ENCODE data around the gene MLH3. TPM values are rescaled to one million over a fixed set of nuclear protein-coding genes. Genes with fewer than 3 reads are reported as not detected.

The MLH3 gene
- total and polyA plus RNA-seq, 2 of the 13 experiments (the other 11 are each of a cell fraction or from before 2014, with no cell fraction given), result 14.4 to 24.8 TPM

DNA sequence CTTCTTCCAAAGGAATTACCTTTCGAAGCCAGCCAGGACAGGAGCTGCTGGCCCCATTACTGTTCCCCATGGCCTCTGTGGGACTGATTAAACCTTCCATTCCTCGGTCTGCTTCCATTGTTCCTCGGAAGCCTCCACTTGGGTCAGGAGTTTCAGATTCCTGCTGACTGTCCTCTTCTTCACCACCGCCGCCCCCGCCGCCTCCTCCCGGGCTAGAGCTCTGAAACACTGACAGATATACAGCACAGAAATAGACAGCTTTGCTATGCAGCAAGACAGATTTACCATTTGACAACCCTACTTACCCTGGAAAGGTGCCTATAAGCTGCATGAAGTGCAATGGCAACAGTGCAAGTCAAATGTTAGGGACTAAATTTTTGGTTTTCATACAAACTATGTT lies 40.0 kb upstream of the MLH3 start:
- H3K4me3 ChIP-seq (replicated peaks in 1 of 3; ENCODE audit: insufficient read depth in 1 of 3, low read depth in 2 of 3, low read length in 3 of 3), result no peak overlapping the region
- ATAC-seq (no peak), FAIRE-seq (no peak), DNase-seq (ENCODE audit: low spot score) (no peak)
- WGBS (ENCODE audit: low lambda C conversion rate), result 97% methylated on average over 8 of the region's 8 CpGs
- ChIA-PET CTCF (ENCODE audit: low intra/inter-chr PET ratio, low total read pairs) (no interaction called here), POLR2A (no interaction called here)
- no peaks in the 10 kb centered on the region for H3K4me1 ChIP-seq (ENCODE audit: insufficient read depth, low read length)
- no peaks in the 10 kb centered on the region for H3K79me2 ChIP-seq (ENCODE audit: insufficient read depth, low read length)
- no peaks in the 10 kb centered on the region for H3K9me3 ChIP-seq (ENCODE audit: low read length)
- H3K9ac ChIP-seq (ENCODE audit: insufficient read depth, low read depth, low read length), result no peak overlapping the region
- no peaks in the 10 kb centered on the region for H3K27me3 ChIP-seq (ENCODE audit: control insufficient read depth in 1 of 2, insufficient read depth in 2 of 2, low read length in 2 of 2)
- no peak overlapping the region for H3K27ac ChIP-seq (ENCODE audit: extremely low read length, insufficient read depth, low read length)
- no peaks in the 10 kb centered on the region for H4K20me1 ChIP-seq (ENCODE audit: insufficient read depth, low read length)
- no peak overlapping the region for H2AFZ ChIP-seq (ENCODE audit: low read length)
- intact Hi-C loops (cut with micrococcal nuclease; ENCODE audit: unreplicated experiment) (no loop called here), in situ Hi-C loops (cut with HindIII; ENCODE audit: extremely low pct_ligation_motif_present, low pct_unique_long_range_greater_than_20kb) (loop anchor here (5.0 kb wide), 1 partner anchor 179 kb away; no protein-coding TSS in a partner anchor)
- peaks cover 6 to 48% of the 10 kb centered on the region in 2 experiments for H3K36me3 ChIP-seq (replicated peaks in 1 of 2; ENCODE audit: control insufficient read depth in 1 of 2, insufficient read depth in 2 of 2, low read length in 2 of 2)
- no peak overlapping the region for H3K4me2 ChIP-seq (ENCODE audit: low read depth, low read length)
- BruUV-seq (replicated peaks), result no TSS peak
- TF ChIP-seq FOXK2 (IDR thresholded peaks at IDR 0.05) (no peak), ARHGAP35 (CRISPR knock-in tag; IDR thresholded peaks at IDR 0.05; ENCODE audit: borderline replicate concordance) (no peak), NFIC (IDR thresholded peaks at IDR 0.05; ENCODE audit: low read length) (no peak), ZBTB8A (CRISPR knock-in tag; IDR thresholded peaks at IDR 0.05; ENCODE audit: borderline replicate concordance, low read depth) (no peak), EZH2 (conservative IDR thresholded peaks at IDR 0.05; ENCODE audit: low read depth, low read length) (no peak), EP300 (IDR thresholded peaks at IDR 0.05; ENCODE audit: low read depth in 2 of 2, low read length in 2 of 2) (no peak), EP300 (CRISPR knock-in tag; IDR thresholded peaks at IDR 0.05; ENCODE audit: borderline replicate concordance) (no peak), HOXA3 (CRISPR knock-in tag; IDR thresholded peaks at IDR 0.05) (no peak), ZNF749 (CRISPR knock-in tag; IDR thresholded peaks at IDR 0.05; ENCODE audit: borderline replicate concordance) (no peak), ZNF556 (CRISPR knock-in tag; IDR thresholded peaks at IDR 0.05; ENCODE audit: borderline replicate concordance) (no peak), ZNF232 (CRISPR knock-in tag; IDR thresholded peaks at IDR 0.05; ENCODE audit: borderline replicate concordance) (no peak), SMAD3 (CRISPR knock-in tag; IDR thresholded peaks at IDR 0.05) (no peak)
- TF ChIP-seq, protein P1, sequence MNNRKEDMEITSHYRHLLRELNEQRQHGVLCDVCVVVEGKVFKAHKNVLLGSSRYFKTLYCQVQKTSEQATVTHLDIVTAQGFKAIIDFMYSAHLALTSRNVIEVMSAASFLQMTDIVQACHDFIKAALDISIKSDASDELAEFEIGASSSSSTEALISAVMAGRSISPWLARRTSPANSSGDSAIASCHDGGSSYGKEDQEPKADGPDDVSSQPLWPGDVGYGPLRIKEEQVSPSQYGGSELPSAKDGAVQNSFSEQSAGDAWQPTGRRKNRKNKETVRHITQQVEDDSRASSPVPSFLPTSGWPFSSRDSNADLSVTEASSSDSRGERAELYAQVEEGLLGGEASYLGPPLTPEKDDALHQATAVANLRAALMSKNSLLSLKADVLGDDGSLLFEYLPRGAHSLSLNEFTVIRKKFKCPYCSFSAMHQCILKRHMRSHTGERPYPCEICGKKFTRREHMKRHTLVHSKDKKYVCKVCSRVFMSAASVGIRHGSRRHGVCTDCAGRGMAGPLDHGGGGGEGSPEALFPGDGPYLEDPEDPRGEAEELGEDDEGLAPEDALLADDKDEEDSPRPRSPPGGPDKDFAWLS (CRISPR knock-in tag; IDR thresholded peaks at IDR 0.05; ENCODE audit: borderline replicate concordance), result no peak
- TF ChIP-seq, protein P2, sequence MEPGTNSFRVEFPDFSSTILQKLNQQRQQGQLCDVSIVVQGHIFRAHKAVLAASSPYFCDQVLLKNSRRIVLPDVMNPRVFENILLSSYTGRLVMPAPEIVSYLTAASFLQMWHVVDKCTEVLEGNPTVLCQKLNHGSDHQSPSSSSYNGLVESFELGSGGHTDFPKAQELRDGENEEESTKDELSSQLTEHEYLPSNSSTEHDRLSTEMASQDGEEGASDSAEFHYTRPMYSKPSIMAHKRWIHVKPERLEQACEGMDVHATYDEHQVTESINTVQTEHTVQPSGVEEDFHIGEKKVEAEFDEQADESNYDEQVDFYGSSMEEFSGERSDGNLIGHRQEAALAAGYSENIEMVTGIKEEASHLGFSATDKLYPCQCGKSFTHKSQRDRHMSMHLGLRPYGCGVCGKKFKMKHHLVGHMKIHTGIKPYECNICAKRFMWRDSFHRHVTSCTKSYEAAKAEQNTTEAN (CRISPR knock-in tag; conservative IDR thresholded peaks at IDR 0.05), result no peak
- TF ChIP-seq, protein P3, sequence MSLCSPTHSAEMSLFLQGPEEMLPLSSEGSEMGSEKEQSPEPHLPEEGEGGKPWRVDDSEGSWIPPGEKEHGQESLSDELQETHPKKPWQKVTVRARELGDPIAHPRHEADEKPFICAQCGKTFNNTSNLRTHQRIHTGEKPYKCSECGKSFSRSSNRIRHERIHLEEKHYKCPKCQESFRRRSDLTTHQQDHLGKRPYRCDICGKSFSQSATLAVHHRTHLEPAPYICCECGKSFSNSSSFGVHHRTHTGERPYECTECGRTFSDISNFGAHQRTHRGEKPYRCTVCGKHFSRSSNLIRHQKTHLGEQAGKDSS (CRISPR knock-in tag; IDR thresholded peaks at IDR 0.05; ENCODE audit: borderline replicate concordance, low read depth), result no peak
- TF ChIP-seq, protein P4, sequence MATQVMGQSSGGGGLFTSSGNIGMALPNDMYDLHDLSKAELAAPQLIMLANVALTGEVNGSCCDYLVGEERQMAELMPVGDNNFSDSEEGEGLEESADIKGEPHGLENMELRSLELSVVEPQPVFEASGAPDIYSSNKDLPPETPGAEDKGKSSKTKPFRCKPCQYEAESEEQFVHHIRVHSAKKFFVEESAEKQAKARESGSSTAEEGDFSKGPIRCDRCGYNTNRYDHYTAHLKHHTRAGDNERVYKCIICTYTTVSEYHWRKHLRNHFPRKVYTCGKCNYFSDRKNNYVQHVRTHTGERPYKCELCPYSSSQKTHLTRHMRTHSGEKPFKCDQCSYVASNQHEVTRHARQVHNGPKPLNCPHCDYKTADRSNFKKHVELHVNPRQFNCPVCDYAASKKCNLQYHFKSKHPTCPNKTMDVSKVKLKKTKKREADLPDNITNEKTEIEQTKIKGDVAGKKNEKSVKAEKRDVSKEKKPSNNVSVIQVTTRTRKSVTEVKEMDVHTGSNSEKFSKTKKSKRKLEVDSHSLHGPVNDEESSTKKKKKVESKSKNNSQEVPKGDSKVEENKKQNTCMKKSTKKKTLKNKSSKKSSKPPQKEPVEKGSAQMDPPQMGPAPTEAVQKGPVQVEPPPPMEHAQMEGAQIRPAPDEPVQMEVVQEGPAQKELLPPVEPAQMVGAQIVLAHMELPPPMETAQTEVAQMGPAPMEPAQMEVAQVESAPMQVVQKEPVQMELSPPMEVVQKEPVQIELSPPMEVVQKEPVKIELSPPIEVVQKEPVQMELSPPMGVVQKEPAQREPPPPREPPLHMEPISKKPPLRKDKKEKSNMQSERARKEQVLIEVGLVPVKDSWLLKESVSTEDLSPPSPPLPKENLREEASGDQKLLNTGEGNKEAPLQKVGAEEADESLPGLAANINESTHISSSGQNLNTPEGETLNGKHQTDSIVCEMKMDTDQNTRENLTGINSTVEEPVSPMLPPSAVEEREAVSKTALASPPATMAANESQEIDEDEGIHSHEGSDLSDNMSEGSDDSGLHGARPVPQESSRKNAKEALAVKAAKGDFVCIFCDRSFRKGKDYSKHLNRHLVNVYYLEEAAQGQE (IDR thresholded peaks at IDR 0.05; ENCODE audit: borderline replicate concordance in 1 of 2, low read depth in 1 of 2, low read length in 2 of 2), result no peak

Data from HepG2 (cell line).